GM12878 (cell line): ENCODE data around the gene ARHGEF6. TPM values are rescaled to one million over a fixed set of nuclear protein-coding genes. Genes with fewer than 3 reads are reported as not detected.

Experiments
- BCL3 ChIP-seq: IDR thresholded peaks from 2 replicates; pipeline ENCODE4 v1.6.1; 2011; ENCODE audit warnings: borderline replicate concordance, low read depth, mild to moderate bottlenecking, moderate library complexity, low read length; ENCODE audit not compliant: insufficient read depth, poor library complexity, severe bottlenecking
- E4F1 ChIP-seq: fragments of 450-650 bp; IDR thresholded peaks from 2 replicates; pipeline ENCODE4 v1.6.1; 2018; ENCODE audit warnings: borderline replicate concordance, mild to moderate bottlenecking; ENCODE audit not compliant: partially characterized antibody
- HDAC6 ChIP-seq: fragments of 200-600 bp; sonication (generic); IDR thresholded peaks from one replicate; pipeline ENCODE4 v1.8.0; 2017; ENCODE audit warnings: antibody characterized with exemption; ENCODE audit not compliant: unreplicated experiment
- LARP7 ChIP-seq: fragments of 450-650 bp; IDR thresholded peaks from 2 replicates; pipeline ENCODE4 v1.6.1; 2017; ENCODE audit warnings: mild to moderate bottlenecking
- TAF1 ChIP-seq: IDR thresholded peaks from 2 replicates; pipeline ENCODE4 v1.6.1; 2011; ENCODE audit warnings: mild to moderate bottlenecking, low read depth, low read length, borderline replicate concordance
- polyA plus RNA-seq, 11 experiments: library from polyadenylated mRNA; depleted of rRNA in 4 of 11; unstranded in 6 of 11; stranded (reverse) in 5 of 11; fragments of >200 nt; fragmentation: Nextera tagmentation in 4 of 11; fragmentation: Illumina TruSeq in 1 of 11; extraction: Ambion mirVana in 4 of 11; extraction: Trizol in 1 of 11; gene quantifications; 1 replicate in 1 of 11; 2 replicates in 10 of 11; pipeline versions ENCODE4 v1.2.1 to v1.2.3, GENCODE V29; 2011 to 2016; ENCODE audit warnings: inconsistent platforms in 2 of 11, missing spikeins in 2 of 11, low read depth in 1 of 11
- total RNA-seq, 4 experiments: library from RNA; depleted of rRNA in 3 of 4; stranded (reverse); fragments of >200 nt in 3 of 4; fragmentation: Illumina TruSeq in 1 of 4; extraction: Trizol in 1 of 4; gene quantifications; 2 replicates each; pipeline versions ENCODE4 v1.2.1 to v1.2.3, GENCODE V29; 2013 to 2021
- TF ChIP-seq, protein P1 (sequence below): fragments of 450-650 bp; formaldehyde crosslinking; IDR thresholded peaks from 2 replicates; pipeline ENCODE4 v1.4.0; 2020; ENCODE audit warnings: mild to moderate bottlenecking, moderate library complexity

The ARHGEF6 gene
- total and polyA plus RNA-seq, 10 of the 15 experiments (the other 5 are each of a cell fraction or from before 2014, with no cell fraction given): 5.4 to 29.7 (median 18.0) TPM

- TF ChIP-seq, protein P1, sequence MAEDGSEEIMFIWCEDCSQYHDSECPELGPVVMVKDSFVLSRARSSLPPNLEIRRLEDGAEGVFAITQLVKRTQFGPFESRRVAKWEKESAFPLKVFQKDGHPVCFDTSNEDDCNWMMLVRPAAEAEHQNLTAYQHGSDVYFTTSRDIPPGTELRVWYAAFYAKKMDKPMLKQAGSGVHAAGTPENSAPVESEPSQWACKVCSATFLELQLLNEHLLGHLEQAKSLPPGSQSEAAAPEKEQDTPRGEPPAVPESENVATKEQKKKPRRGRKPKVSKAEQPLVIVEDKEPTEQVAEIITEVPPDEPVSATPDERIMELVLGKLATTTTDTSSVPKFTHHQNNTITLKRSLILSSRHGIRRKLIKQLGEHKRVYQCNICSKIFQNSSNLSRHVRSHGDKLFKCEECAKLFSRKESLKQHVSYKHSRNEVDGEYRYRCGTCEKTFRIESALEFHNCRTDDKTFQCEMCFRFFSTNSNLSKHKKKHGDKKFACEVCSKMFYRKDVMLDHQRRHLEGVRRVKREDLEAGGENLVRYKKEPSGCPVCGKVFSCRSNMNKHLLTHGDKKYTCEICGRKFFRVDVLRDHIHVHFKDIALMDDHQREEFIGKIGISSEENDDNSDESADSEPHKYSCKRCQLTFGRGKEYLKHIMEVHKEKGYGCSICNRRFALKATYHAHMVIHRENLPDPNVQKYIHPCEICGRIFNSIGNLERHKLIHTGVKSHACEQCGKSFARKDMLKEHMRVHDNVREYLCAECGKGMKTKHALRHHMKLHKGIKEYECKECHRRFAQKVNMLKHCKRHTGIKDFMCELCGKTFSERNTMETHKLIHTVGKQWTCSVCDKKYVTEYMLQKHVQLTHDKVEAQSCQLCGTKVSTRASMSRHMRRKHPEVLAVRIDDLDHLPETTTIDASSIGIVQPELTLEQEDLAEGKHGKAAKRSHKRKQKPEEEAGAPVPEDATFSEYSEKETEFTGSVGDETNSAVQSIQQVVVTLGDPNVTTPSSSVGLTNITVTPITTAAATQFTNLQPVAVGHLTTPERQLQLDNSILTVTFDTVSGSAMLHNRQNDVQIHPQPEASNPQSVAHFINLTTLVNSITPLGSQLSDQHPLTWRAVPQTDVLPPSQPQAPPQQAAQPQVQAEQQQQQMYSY (CRISPR knock-in tag): no peak
- TF ChIP-seq BCL3 (no peak), TAF1 (no peak), E4F1 (no peak), HDAC6 (no peak), LARP7 (no peak)
Observed at GRCh38 chrX:136750364-136750763, 30.4 kb downstream of the ARHGEF6 start (continued).
